HEK293 (cell line): ENCODE measurements around the gene CREBL2.
"Not testable (repeated sequence)": the region's sequence is repeated elsewhere in the genome, so short reads cannot be mapped to it uniquely, and the experiment has no call there.

Source experiments
- CTCF ChIA-PET: fragments of 350-600 bp; formaldehyde crosslinking; extraction: SDS; loops from one replicate; lab custom pipeline; 2021; ENCODE audit warnings: antibody characterized with exemption; lab: Yijun Ruan, JAX
- POLR2A ChIA-PET: fragments of 300-600 bp; formaldehyde crosslinking; extraction: SDS; loops from one replicate; lab custom pipeline; 2020; ENCODE audit warnings: antibody characterized with exemption, inconsistent platforms; lab: Yijun Ruan, JAX
- H3K27ac ChIP-seq: fragments of 200-500 bp; sonication (Bioruptor generic); 2 replicates; pipeline ENCODE4 v1.5.1; 2014; ENCODE audit warnings: low read depth, low read length, control low read depth, inconsistent platforms; ENCODE audit errors: extremely low read depth
- H3K36me3 ChIP-seq, 2 experiments: fragments of 200-500 bp in 1 of 2; sonication (Bioruptor generic) in 1 of 2; 1 replicate in 1 of 2; 2 replicates in 1 of 2; pipeline ENCODE4 v1.5.1; 2014 to 2017; ENCODE audit warnings: inconsistent platforms in 2 of 2, low read length in 2 of 2; ENCODE audit not compliant: control insufficient read depth in 2 of 2, insufficient read depth in 1 of 2
- H3K4me1 ChIP-seq: fragments of 200-500 bp; sonication (Bioruptor generic); 2 replicates; pipeline ENCODE4 v1.5.1; 2014; ENCODE audit warnings: mild to moderate bottlenecking, low read length, inconsistent platforms; ENCODE audit not compliant: control insufficient read depth, insufficient read depth
- H3K4me3 ChIP-seq: 2 replicates; pipeline ENCODE4 v1.5.1; 2011; ENCODE audit warnings: low read depth, mild to moderate bottlenecking, control low read depth, low read length, moderate library complexity
- H3K9me3 ChIP-seq: fragments of 200-500 bp; sonication (Bioruptor generic); 2 replicates; pipeline ENCODE4 v1.5.1; 2014; ENCODE audit warnings: low read depth, low read length, inconsistent platforms; ENCODE audit not compliant: control insufficient read depth, insufficient read depth
- EGR2 ChIP-seq: fragments of 450-650 bp; formaldehyde crosslinking; IDR thresholded peaks from 2 replicates; pipeline ENCODE4 v1.5.1; 2016; ENCODE audit warnings: low read depth, missing biosample characterization, missing genetic modification characterization
- HOXD13 ChIP-seq: sonication (generic); formaldehyde crosslinking; IDR thresholded peaks from 2 replicates; pipeline ENCODE4 v1.8.0; 2022; ENCODE audit warnings: missing genetic modification reagents, borderline replicate concordance
- PATZ1 ChIP-seq: fragments of 450-650 bp; formaldehyde crosslinking; IDR thresholded peaks from 2 replicates; pipeline ENCODE4 v1.5.1; 2016; ENCODE audit warnings: missing biosample characterization, missing genetic modification characterization
- SCRT1 ChIP-seq: fragments of 450-650 bp; formaldehyde crosslinking; IDR thresholded peaks from 2 replicates; pipeline ENCODE4 v1.5.1; 2016; ENCODE audit warnings: missing biosample characterization, missing genetic modification characterization, borderline replicate concordance
- ZBTB10 ChIP-seq: fragments of 450-650 bp; formaldehyde crosslinking; IDR thresholded peaks from 2 replicates; pipeline ENCODE4 v1.5.1; 2016; ENCODE audit warnings: missing biosample characterization, missing genetic modification characterization
- ZBTB48 ChIP-seq: fragments of 450-650 bp; formaldehyde crosslinking; IDR thresholded peaks from 2 replicates; pipeline ENCODE4 v1.5.1; 2016; ENCODE audit warnings: missing biosample characterization, missing genetic modification characterization
- ZBTB6 ChIP-seq: fragments of 450-650 bp; formaldehyde crosslinking; IDR thresholded peaks from 2 replicates; pipeline ENCODE4 v1.5.1; 2017; ENCODE audit warnings: missing biosample characterization, missing genetic modification characterization
- ZNF146 ChIP-seq: fragments of 450-650 bp; formaldehyde crosslinking; IDR thresholded peaks from 2 replicates; pipeline ENCODE4 v1.5.1; 2016; ENCODE audit warnings: missing biosample characterization, missing genetic modification characterization
- ZNF157 ChIP-seq: fragments of 450-650 bp; formaldehyde crosslinking; IDR thresholded peaks from 2 replicates; pipeline ENCODE4 v1.5.1; 2016; ENCODE audit warnings: missing biosample characterization, missing genetic modification characterization
- ZNF16 ChIP-seq: fragments of 450-650 bp; formaldehyde crosslinking; IDR thresholded peaks from 2 replicates; pipeline ENCODE4 v1.5.1; 2016; ENCODE audit warnings: low read depth, missing biosample characterization, missing genetic modification characterization
- ZNF280D ChIP-seq: fragments of 450-650 bp; formaldehyde crosslinking; IDR thresholded peaks from 2 replicates; pipeline ENCODE4 v1.5.1; 2016; ENCODE audit warnings: missing biosample characterization, missing genetic modification characterization
- ZNF335 ChIP-seq: fragments of 450-650 bp; formaldehyde crosslinking; conservative IDR thresholded peaks from 2 replicates; pipeline ENCODE4 v1.5.1; 2016; ENCODE audit warnings: missing biosample characterization, missing genetic modification characterization
- ZNF529 ChIP-seq: fragments of 450-650 bp; formaldehyde crosslinking; IDR thresholded peaks from 2 replicates; pipeline ENCODE4 v1.5.1; 2017; ENCODE audit warnings: missing genetic modification characterization, missing biosample characterization; ENCODE audit not compliant: insufficient replicate concordance
- ZNF580 ChIP-seq: fragments of 450-650 bp; formaldehyde crosslinking; IDR thresholded peaks from 2 replicates; pipeline ENCODE4 v1.5.1; 2016; ENCODE audit warnings: missing biosample characterization, missing genetic modification characterization
- ZNF585B ChIP-seq: fragments of 450-650 bp; formaldehyde crosslinking; IDR thresholded peaks from 2 replicates; pipeline ENCODE4 v1.5.1; 2016; ENCODE audit warnings: missing biosample characterization, missing genetic modification characterization
- ZNF596 ChIP-seq: fragments of 450-650 bp; IDR thresholded peaks from 2 replicates; pipeline ENCODE4 v1.5.0; 2018; ENCODE audit warnings: missing biosample characterization, mild to moderate bottlenecking, missing genetic modification characterization, moderate library complexity
- ZNF600 ChIP-seq: fragments of 450-650 bp; formaldehyde crosslinking; IDR thresholded peaks from 2 replicates; pipeline ENCODE4 v1.5.1; 2016; ENCODE audit warnings: missing biosample characterization, missing genetic modification characterization
- ZSCAN18 ChIP-seq: fragments of 450-650 bp; formaldehyde crosslinking; IDR thresholded peaks from 2 replicates; pipeline ENCODE4 v1.5.1; 2016; ENCODE audit warnings: missing biosample characterization, missing genetic modification characterization

Gene CREBL2

GRCh38 chr12:12596598-12596997, 15.1 kb upstream of the CREBL2 start:
- H3K27ac ChIP-seq, H3K9me3 ChIP-seq, H3K4me1 ChIP-seq, H3K36me3 ChIP-seq, POLR2A ChIA-PET, H3K4me3 ChIP-seq: not testable (repeated sequence)
- CTCF ChIA-PET: interaction anchor here (0.6 to 1.1 kb wide), 3 partner anchors 32 to 302 kb away, joined by 3 to 4 read pairs (median 3); no protein-coding TSS in a partner anchor
- TF ChIP-seq ZNF580 (tag by site-specific recombination) (peak; percentile 26; the same call in 1 of the 2 replicates), ZNF146 (tag by site-specific recombination) (peak; percentile 96), ZNF280D (tag by site-specific recombination) (0 out of 2 replicates have a peak, but pooled peaks have one; percentile 16)

GRCh38 chr12:12598864-12599263, 12.8 kb upstream of the CREBL2 start:
- no peak overlapping the region for H3K27ac ChIP-seq
- no peaks in the 10 kb centered on the region for H3K9me3 ChIP-seq
- TF ChIP-seq ZNF16 (peak; percentile 62), ZNF335 (no peak)
- no peaks in the 10 kb centered on the region for H3K36me3 ChIP-seq
- ChIA-PET CTCF (interaction anchor here (1.0 to 1.1 kb wide), 2 partner anchors 34 to 57 kb away, joined by 4 read pairs; no protein-coding TSS in a partner anchor), POLR2A (no interaction called here)
- H3K4me1 ChIP-seq: no peaks in the 10 kb centered on the region; the same call in 1 of the 2 replicates
- no peak overlapping the region for H3K4me3 ChIP-seq

- no peak overlapping the region for H3K4me3 ChIP-seq
- POLR2A ChIA-PET: no interaction called here
- no peaks in the 10 kb centered on the region for H3K9me3 ChIP-seq
- CTCF ChIA-PET: interaction anchor here (0.7 to 1.1 kb wide), 3 partner anchors 24 to 56 kb away, joined by 3 to 4 read pairs (median 4); no protein-coding TSS in a partner anchor
- no peaks in the 10 kb centered on the region for H3K36me3 ChIP-seq
- no peak overlapping the region for H3K27ac ChIP-seq
- H3K4me1 ChIP-seq: no peaks in the 10 kb centered on the region; the same call in 1 of the 2 replicates
- no peak for TF ChIP-seq ZBTB48 (tag by site-specific recombination)
- TF ChIP-seq ZNF585B (tag by site-specific recombination): no peak
- no peak for TF ChIP-seq HOXD13 (CRISPR knock-in tag)
- TF ChIP-seq ZSCAN18 (tag by site-specific recombination): no peak
- TF ChIP-seq ZNF157 (tag by site-specific recombination): no peak
- no peak for TF ChIP-seq ZNF529 (tag by site-specific recombination)
- no peak for TF ChIP-seq ZBTB10 (tag by site-specific recombination)
- no peak for TF ChIP-seq ZNF596
- TF ChIP-seq EGR2 (tag by site-specific recombination): peak; percentile 73
- TF ChIP-seq SCRT1 (tag by site-specific recombination): peak; percentile 79
- TF ChIP-seq ZNF600 (tag by site-specific recombination): 0 out of 2 replicates have a peak, but pooled peaks have one; percentile 21
- TF ChIP-seq ZBTB6 (tag by site-specific recombination): no peak
- no peak for TF ChIP-seq PATZ1 (tag by site-specific recombination)
- peak; percentile 85 for TF ChIP-seq ZNF335
Observed at GRCh38 chr12:12599750-12600643, 11.7 kb upstream of the CREBL2 start.
